ENCODE measurements around the gene TMPRSS6.

The TMPRSS6 gene

DNA sequence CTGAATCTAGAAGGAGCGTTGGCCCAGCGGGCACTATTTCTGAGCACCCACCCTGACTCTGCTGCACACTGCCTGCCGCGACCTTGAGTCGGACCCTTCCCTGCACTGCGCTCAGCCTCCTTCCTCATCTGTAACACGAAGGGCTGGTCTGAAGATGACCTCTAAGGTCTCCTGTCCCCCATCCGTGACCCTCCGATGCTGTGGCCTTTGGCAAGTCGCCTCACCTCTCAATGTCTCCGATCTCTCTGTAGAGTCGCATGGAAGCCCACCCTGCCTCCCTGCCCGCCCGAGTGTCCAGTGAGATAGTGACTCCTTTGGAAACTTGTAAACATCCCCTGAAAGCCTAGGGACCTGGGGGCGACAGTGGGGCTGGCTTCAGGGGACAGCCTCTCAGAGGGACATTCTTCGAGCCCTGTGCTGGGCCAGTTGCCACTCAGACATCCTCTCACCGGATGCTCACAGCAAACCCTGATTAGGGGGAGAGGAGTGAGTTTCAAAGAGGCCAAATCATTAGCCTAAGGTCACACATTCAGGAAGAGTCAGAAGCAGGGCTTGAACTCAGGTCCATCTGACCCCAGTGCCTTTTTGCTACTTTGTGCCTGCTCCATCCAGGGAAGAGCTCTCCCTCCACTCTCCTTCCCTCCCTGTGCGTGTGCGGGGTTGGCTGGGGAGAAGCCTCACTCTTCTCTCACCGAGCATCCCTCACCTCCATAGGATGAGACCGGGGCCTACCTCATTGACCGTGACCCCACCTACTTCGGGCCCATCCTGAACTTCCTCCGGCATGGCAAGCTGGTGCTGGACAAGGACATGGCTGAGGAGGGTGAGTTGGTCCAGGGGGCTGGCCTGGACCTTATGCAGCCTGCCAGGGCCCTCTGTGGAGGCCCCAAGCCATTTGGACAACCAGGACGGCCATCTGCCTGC is 56.9 kb downstream of the TMPRSS6 start:
- no peak for DNase-seq (ENCODE audit: low read depth in 3 of 3, low spot score in 1 of 3)

GRCh38 chr22:37051391-37052385 is 57.8 kb downstream of the TMPRSS6 start, which contains the start of gene KCTD17:
TSS of gene KCTD17 (plus strand) at chr22:37051742. CDS start at chr22:37051761, 19 bp downstream.
- peak; percentile 22 to 64 (median 54) for DNase-seq (ENCODE audit: low read depth in 3 of 3, low spot score in 1 of 3)

- no peak for DNase-seq (ENCODE audit: low read depth in 3 of 3, low spot score in 1 of 3)
Measured at GRCh38 chr22:37050913-37051312, 58.6 kb downstream of the TMPRSS6 start.

DNA sequence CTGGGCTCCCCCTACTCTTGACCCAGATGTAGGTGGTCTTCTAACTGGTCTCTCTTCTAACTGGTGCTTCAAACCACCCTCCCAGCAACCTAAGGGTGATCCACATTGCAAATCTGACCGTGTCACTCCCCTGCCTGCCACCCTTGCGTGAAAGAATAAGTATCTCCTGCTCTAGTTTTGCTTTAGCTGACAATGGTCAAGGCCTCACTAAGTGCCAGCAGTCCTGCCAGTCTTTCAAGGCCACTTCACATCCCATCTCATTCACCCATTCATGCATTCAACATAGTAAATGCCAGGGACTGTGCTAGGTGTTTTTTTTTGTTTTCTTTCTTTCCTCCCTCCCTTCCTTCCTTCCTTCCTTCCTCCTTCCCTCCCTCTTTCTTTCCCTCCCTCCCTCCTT is 60.3 kb downstream of the TMPRSS6 start:
- no peak for DNase-seq (ENCODE audit: low read depth in 3 of 3, low spot score in 1 of 3)

DNA sequence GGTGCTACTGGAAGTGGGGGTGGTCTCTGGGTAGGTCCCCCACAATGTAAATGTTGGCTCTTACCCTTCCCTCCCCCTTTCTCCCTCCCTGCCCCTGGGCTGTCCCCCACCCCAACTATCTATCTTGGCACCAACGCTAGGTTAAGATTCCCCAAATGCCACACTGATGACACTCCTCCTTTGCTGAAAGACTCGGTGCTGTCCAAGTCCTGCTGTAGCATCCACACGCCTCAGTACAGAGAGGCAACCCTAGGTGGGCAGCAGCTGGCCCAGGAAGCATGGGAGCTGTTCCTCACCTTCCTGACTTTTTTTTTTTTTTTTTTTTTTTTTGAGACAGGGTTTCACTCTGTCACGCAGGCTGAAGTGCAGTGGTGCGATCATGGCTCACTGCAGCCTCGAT is 61.4 kb downstream of the TMPRSS6 start:
- no peak for DNase-seq (ENCODE audit: low read depth in 3 of 3, low spot score in 1 of 3)

DNA sequence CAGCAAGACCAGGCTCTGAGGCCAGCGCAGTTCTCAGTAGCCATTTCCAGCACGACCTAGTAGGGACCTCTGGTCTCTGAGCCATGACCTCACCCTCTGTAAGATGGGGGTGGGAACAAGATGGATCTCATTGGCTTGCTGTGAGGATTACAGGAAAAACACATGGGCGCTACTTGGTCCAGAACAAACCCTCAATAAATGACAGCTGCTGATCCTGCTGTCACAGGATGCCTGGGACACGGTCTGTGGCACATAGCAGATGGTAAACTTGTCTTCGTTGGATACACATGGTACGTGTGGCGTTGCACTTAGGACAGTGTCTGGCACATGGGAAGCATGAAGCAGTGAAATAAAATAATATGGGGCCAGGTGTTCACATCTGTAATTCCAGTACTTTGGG is 62.5 kb downstream of the TMPRSS6 start:
- DNase-seq (ENCODE audit: low read depth in 3 of 3, low spot score in 1 of 3): no peak

- DNase-seq (ENCODE audit: low read depth in 3 of 3, low spot score in 1 of 3): no peak
Measured at GRCh38 chr22:37046589-37046988, 62.9 kb downstream of the TMPRSS6 start.

- no peak for DNase-seq (ENCODE audit: low read depth in 3 of 3, low spot score in 1 of 3)
Measured at GRCh38 chr22:37045958-37046357, 63.6 kb downstream of the TMPRSS6 start.

DNA sequence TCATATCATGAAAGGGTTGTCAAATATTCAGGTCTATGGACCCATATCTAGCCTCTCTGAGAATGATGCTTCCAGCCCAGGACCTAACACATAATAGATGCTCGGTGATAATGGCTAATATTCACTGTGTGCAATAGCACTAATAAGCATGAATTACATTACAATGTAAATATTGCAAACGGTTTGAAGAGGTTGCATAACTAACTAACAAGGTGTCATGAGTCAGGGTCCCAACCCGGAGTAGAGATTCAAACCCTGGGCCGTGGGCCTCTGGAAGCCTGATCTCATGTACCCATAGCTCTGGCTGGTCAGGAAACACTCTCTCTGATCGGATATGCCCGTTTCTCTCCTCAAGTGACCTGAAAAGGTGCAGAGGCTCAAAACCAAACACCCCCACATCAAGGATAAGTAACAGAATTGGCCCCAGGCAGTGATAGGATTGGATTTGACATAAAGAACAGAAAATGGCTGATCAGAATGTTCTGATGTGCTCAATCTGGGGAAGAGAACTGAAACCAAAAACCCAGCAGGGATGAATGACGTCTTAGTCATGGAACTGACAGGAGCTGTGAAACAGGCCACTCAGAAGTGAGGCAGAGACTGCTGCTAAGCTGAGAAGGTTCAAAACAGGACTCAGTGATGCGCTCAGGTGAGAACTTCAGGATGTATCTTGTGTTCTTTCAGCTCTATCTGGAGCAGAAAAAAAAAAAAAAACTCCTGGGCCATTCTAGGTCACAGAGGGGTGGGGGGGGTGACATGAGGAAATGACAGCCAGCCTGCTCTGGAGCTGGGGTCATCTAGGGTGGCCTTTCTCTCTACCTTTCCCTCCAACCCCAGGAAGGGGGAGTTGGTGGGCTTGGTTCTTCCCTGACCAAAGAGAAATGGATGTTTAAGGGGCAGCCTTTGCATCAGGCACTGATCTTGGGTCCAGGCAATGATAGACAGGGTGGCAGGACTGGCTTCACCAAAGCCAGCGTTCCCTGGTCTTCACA is 64.6 kb downstream of the TMPRSS6 start:
- no peak for DNase-seq (ENCODE audit: low read depth in 3 of 3, low spot score in 1 of 3)

DNA sequence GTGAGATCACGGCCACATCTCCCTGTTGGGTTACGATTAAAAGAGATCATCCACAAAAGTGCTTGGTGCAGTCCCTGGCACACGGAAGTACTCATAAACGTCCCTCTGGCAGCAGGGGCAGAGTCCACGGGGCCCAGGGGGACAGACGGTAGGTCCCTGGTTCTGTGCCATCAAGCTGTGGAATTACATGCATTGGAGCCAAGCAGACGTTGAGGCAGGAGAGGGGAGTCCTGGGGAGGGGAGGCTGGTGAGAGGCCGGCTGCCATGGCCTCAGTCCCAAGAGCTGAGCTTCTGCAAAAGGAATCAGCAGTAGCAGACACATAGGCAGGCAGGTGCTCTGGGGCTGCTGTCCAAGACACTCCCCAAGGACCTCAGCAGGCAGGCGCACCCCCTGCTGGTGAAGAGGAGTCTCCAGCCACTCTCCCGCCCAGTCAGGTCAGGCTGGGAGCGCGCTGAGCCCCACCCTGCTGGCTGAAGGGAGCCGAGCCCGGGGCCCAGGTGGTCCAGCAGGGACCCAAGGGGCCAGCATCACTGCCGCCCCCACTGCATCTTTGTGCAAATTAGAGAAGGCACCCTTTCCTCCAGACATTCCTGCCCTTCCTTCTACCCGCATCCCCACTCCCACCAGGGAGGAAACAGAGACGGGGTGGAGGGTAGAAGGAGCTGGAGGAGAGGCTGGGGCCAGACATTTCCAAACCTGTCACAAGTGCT is 65.5 kb downstream of the TMPRSS6 start:
- DNase-seq (ENCODE audit: low read depth in 3 of 3, low spot score in 1 of 3): no peak

DNA sequence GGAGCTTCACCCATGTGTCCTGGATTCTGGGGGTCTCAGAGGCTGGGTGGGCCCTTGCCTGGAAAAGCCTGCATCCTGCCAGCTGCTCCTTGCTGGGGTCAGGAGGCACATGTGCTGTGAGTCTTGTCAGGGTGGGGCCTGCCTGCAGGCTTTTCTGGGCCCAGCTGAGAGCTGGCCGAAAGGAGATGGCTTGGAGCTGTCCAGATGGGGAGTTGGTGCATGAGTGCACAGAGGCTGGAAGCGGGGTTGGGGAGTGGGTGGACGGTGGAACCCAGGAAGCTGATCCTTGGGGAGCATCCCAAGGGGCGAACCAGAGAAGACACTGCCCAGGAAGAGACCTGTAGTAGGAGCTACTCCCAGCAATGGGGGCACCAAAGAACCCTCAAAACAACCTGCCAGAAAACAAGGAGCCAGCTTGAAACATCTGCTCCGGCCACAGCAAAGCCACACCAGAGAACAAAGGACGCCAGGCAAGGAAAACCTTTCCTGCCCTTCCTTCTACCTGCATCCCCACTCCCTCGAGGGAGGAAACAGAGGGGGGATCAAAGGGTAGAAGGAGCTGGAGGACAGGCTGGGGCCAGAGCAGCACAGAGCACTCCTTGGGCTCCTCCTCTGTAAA is 66.2 kb downstream of the TMPRSS6 start:
- DNase-seq (ENCODE audit: low read depth in 3 of 3, low spot score in 1 of 3): no peak

GRCh38 chr22:37039466-37039865 is 70.0 kb downstream of the TMPRSS6 start:
- DNase-seq (ENCODE audit: low read depth in 3 of 3, low spot score in 1 of 3): no peak

- DNase-seq (ENCODE audit: low read depth in 3 of 3, low spot score in 1 of 3): no peak
Measured at GRCh38 chr22:37037669-37038068, 71.8 kb downstream of the TMPRSS6 start.

DNA sequence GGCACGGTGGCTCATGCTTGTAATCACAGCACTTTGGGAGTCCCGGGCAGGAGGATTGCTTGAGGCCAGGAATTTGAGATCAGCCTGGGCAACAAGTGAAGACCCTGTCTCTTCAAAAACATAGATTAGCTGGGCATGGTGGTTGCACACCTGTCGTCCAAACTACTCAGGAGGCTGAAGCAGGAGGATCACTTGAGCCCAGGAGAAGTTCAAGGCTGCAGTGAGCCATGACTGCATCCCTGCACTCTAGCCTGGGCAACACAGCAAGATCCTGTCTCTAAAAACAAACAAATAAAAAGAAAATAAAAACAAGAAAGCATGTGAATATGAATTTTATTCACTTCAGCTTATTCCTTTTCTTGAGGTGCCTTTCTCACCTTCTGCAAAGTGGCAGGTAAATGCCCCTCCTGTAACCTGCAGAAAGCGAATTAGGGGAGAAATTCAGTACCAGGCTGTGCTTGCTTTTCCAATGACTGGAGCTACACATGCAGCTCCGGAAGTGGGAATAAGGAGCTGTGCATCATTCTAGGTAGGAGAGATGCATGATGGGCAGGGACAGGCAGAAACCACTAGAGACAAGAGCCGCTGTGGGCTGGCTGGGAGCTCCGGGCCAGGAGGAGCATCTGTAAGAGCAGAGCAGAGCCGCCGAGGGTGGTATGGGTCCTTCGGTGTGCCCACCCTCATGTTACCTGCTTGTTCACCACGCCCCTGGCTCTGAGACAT is 72.7 kb downstream of the TMPRSS6 start:
- no peak for DNase-seq (ENCODE audit: low read depth in 3 of 3, low spot score in 1 of 3)

GRCh38 chr22:37033605-37034430 is 75.7 kb downstream of the TMPRSS6 start:
- DNase-seq (ENCODE audit: low read depth in 3 of 3, low spot score in 1 of 3): no peak

DNA sequence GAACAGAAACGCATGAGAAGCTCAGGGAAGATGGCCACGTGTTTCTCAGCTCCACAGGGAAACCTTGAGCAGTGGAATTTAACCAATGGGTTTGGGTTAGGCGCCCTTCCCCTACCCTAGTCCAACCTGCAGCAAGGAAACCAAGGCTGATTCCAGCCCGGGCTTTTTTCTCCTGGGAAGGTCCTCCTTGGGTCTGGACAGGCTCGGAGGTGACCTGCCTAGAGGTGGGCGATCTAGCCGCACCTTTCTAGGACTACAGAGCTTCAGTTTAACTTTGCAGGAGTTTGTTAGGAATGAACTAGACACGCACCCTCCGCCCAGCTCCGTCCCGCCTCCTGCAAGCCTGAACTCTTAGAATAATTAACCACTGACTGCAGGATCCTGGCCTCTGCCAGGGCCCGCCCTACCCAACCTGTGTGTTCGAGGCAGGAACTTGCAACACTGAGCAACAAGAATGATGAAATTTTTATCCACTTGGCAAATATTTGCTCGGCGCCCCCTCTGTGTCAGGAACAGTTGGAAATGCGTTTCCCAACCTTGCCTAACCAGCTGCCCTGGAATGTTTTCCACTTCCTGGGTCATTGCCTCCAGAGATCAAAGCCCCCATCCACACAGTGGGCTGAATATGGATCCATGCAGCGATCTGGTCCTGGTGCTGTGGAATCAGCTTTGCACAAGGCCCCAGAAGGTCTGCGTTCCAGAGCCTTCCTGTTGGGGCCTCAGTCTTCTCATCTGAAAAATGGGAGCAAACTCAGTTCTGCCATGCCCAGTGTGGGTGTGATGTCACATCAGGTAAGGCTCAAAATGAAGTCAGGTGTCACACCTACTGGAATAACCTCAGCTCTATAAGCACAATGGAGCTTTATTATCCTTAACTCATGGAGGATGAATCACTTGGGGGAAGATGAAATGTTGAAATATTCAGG is 76.7 kb downstream of the TMPRSS6 start:
- no peak for DNase-seq (ENCODE audit: low read depth in 3 of 3, low spot score in 1 of 3)

GRCh38 chr22:37032134-37032534 is 77.4 kb downstream of the TMPRSS6 start:
- no peak for DNase-seq (ENCODE audit: low read depth in 3 of 3, low spot score in 1 of 3)
